Hepatocyte (in vitro differentiated cells): Measurements from ENCODE around the gene F7.

Experiments
- EZH2 ChIP-seq: fragments of 200-600 bp; sonication (generic); IDR thresholded peaks from 2 replicates; pipeline ENCODE4 v1.6.1; 2016; ENCODE audit warnings: antibody characterized with exemption, mild to moderate bottlenecking, borderline replicate concordance
- EZH2phosphoT487 ChIP-seq: fragments of 200-600 bp; sonication (generic); IDR thresholded peaks from one replicate; pipeline ENCODE4 v1.6.1; 2018; ENCODE audit warnings: antibody characterized with exemption, mild to moderate bottlenecking, low read depth, moderate library complexity; ENCODE audit not compliant: unreplicated experiment, severe bottlenecking
- TF ChIP-seq, protein P1 (sequence below): fragments of 200-600 bp; sonication (generic); IDR thresholded peaks from 2 replicates; pipeline ENCODE4 v1.5.1; 2016; ENCODE audit warnings: antibody characterized with exemption, mild to moderate bottlenecking; ENCODE audit not compliant: poor library complexity

- TF ChIP-seq, protein P1, sequence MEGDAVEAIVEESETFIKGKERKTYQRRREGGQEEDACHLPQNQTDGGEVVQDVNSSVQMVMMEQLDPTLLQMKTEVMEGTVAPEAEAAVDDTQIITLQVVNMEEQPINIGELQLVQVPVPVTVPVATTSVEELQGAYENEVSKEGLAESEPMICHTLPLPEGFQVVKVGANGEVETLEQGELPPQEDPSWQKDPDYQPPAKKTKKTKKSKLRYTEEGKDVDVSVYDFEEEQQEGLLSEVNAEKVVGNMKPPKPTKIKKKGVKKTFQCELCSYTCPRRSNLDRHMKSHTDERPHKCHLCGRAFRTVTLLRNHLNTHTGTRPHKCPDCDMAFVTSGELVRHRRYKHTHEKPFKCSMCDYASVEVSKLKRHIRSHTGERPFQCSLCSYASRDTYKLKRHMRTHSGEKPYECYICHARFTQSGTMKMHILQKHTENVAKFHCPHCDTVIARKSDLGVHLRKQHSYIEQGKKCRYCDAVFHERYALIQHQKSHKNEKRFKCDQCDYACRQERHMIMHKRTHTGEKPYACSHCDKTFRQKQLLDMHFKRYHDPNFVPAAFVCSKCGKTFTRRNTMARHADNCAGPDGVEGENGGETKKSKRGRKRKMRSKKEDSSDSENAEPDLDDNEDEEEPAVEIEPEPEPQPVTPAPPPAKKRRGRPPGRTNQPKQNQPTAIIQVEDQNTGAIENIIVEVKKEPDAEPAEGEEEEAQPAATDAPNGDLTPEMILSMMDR: no peak
- TF ChIP-seq EZH2 (no peak), EZH2phosphoT487 (no peak)
Observed at GRCh38 chr13:113119166-113119821, 13.7 kb downstream of the F7 start.
